Measurements from ENCODE around the gene FOXA3. TPM values are rescaled to one million over a fixed set of nuclear protein-coding genes. Genes with fewer than 3 reads are reported as not detected.

FOXA3 gene
- total RNA-seq, 2 donors from 2014 or later = 0.09 to 1.1 TPM

- WGBS = 90% methylated on average over 8 of the region's 8 CpGs
- Histone ChIP-seq H3K9me3 (no peaks in the 10 kb centered on the region), H3K27ac (no peak overlapping the region), H3K36me3 (peaks cover 19 to 30% of the 10 kb centered on the region in 2 donors), H3K27me3 (replicated peaks; ENCODE audit: insufficient read depth) (no peaks in the 10 kb centered on the region), H3K4me1 (replicated peaks) (peaks cover 9% of the 10 kb centered on the region), H3K4me3 (no peak overlapping the region)
- intact Hi-C loops (cut with DNase I) = no loop called here
- TF ChIP-seq POLR2A (IDR thresholded peaks at IDR 0.05) = no peak
- TF ChIP-seq POLR2AphosphoS5 (IDR thresholded peaks at IDR 0.05) = no peak
- TF ChIP-seq, protein P1, sequence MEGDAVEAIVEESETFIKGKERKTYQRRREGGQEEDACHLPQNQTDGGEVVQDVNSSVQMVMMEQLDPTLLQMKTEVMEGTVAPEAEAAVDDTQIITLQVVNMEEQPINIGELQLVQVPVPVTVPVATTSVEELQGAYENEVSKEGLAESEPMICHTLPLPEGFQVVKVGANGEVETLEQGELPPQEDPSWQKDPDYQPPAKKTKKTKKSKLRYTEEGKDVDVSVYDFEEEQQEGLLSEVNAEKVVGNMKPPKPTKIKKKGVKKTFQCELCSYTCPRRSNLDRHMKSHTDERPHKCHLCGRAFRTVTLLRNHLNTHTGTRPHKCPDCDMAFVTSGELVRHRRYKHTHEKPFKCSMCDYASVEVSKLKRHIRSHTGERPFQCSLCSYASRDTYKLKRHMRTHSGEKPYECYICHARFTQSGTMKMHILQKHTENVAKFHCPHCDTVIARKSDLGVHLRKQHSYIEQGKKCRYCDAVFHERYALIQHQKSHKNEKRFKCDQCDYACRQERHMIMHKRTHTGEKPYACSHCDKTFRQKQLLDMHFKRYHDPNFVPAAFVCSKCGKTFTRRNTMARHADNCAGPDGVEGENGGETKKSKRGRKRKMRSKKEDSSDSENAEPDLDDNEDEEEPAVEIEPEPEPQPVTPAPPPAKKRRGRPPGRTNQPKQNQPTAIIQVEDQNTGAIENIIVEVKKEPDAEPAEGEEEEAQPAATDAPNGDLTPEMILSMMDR (IDR thresholded peaks at IDR 0.05) = no peak
- no peak for DNase-seq (ENCODE audit: low spot score)
Measured at GRCh38 chr19:45825263-45825605, 38.9 kb upstream of the FOXA3 start.

DNA sequence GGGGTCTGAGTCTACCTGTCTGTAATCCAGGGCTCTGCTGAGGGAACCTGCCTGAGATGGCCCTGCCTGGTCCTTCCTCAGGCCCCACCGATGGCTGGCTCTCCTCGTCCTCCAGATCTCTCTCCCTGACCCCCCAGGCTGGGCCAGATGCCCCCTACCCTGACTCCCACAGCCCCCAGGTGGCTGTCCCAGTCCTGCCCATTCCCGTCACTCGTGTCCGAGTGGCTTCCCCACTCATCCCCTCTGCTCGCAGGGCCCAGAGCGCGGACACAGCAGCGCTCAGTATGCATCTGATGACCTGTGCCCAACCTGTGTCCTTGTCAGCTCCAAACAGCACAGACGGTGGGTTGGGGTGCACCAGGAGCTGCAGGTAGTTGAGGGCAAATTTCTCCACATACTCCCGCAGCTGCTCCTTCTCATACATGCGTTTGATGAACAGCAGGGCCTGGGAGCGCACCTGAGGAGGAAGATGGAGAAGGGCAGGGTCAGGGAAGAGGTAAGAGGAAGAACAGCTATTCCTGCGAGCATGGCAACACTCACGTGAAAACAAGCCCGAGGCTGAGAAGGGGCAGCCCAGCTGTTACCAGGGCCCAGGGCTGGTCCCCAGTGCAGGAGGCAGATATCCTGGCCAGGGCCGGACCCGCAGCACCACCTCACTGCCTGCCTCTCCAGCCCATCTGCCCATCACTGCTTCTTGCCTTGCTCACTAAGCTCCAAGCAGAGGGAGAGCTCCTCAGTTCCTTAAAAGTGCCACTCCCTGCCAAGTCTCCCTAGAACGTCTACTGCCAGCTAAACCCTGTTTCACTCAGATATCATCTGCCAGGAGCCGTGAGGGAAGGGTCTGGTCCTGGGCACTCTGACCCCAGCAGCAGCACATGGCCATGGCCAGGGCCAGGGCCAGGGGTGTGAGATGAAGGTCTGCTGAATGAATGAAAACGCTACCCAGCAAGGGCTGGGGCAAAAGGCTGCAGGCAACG, 37.9 kb upstream of the FOXA3 start:
- peaks cover 19 to 30% of the 10 kb centered on the region in 2 donors for H3K36me3 ChIP-seq
- intact Hi-C loops (cut with DNase I) = no loop called here
- TF ChIP-seq POLR2A (IDR thresholded peaks at IDR 0.05) = no peak
- TF ChIP-seq, protein P1 (IDR thresholded peaks at IDR 0.05) = no peak
- H3K4me3 ChIP-seq = no peak overlapping the region
- DNase-seq (ENCODE audit: low spot score) = no peak
- no peaks in the 10 kb centered on the region for H3K27me3 ChIP-seq (replicated peaks; ENCODE audit: insufficient read depth)
- no peak overlapping the region for H3K27ac ChIP-seq
- peaks cover 9% of the 10 kb centered on the region for H3K4me1 ChIP-seq (replicated peaks)
- no peaks in the 10 kb centered on the region for H3K9me3 ChIP-seq
- WGBS = 82% methylated on average over 22 of the region's 22 CpGs

DNA sequence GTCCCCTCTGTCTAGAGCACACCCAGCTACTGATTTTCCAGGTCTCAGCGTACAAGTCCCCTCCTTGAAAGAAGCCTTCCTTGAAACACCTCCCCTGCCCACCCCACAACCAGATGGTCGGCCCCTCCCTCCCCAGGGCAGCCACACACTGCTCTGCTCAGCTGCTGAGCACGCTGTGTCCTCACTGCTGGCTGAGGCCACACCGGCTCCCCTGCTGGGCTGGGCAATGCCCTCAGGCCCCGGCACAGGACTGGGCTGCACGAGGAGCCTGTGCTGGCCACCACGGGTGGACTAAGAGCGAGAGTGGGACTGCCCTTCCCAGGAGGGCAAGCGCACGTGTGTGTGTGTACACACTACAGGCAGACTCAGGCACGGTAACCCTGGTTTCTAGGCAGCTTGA, 37.2 kb upstream of the FOXA3 start:
- Histone ChIP-seq H3K36me3 (peaks cover 19 to 34% of the 10 kb centered on the region in 2 donors), H3K4me3 (no peak overlapping the region), H3K27ac (no peak overlapping the region), H3K9me3 (no peaks in the 10 kb centered on the region), H3K27me3 (replicated peaks; ENCODE audit: insufficient read depth) (no peaks in the 10 kb centered on the region), H3K4me1 (replicated peaks) (peaks cover 9% of the 10 kb centered on the region)
- DNase-seq (ENCODE audit: low spot score) = no peak
- WGBS = 75% methylated on average over 11 of the region's 11 CpGs
- intact Hi-C loops (cut with DNase I) = no loop called here
- TF ChIP-seq POLR2A (IDR thresholded peaks at IDR 0.05) (no peak), POLR2AphosphoS5 (IDR thresholded peaks at IDR 0.05) (no peak)
- TF ChIP-seq, protein P1 (IDR thresholded peaks at IDR 0.05) = no peak

DNA sequence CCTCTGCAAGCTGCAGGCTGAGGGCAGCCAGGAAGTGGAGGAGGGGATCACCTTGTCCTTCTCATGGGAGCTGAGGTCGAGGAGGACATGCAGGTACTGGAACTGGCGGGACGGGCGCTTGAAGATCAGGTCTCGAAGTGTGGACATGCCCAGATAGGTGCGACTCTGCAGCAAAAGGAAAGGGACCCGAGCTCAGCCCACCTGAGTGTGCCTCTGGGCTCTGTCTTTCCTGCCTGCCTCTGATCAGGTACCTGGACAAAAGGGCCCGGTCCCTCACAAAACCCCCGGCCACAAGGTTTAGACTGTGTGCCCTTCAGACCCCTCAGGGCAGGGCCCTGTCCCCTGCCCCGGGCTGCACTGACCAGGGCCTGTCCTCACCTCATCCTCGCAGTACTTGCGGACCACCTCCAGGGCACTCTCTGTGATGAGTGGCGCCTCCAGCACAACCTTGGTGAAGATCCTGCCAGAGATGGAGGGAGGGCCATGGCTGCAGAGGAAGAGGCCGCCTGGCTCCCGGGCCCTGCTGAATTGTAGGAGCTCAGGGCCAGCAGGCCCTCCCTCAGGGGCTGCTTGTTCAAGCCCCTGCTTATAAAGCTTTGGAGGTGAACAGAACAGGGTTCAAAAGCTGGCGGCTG, 36.5 kb upstream of the FOXA3 start:
- intact Hi-C loops (cut with DNase I) = no loop called here
- DNase-seq (ENCODE audit: low spot score) = no peak

More for the DNA sequence above, 36.5 kb upstream of the FOXA3 start:
- H3K27ac ChIP-seq = no peak overlapping the region
- TF ChIP-seq, protein P1 (IDR thresholded peaks at IDR 0.05) = no peak
- TF ChIP-seq POLR2A (IDR thresholded peaks at IDR 0.05) = no peak
- TF ChIP-seq POLR2AphosphoS5 (IDR thresholded peaks at IDR 0.05) = no peak
- H3K9me3 ChIP-seq = no peaks in the 10 kb centered on the region
- H3K27me3 ChIP-seq (replicated peaks; ENCODE audit: insufficient read depth) = no peaks in the 10 kb centered on the region
- 93% methylated on average over 14 of the region's 16 CpGs for WGBS
- peaks cover 17 to 34% of the 10 kb centered on the region in 2 donors for H3K36me3 ChIP-seq
- H3K4me3 ChIP-seq = no peak overlapping the region
- H3K4me1 ChIP-seq (replicated peaks) = peaks cover 9% of the 10 kb centered on the region

All from prostate gland (tissue), 2 donors.